GM21423 (cell line): ENCODE data around the gene EEPD1.
A peak's percentile ranks its signal among the peaks of the same experiment; 100 is the strongest.
"Not testable (repeated sequence)": the region's sequence is repeated elsewhere in the genome, so short reads cannot be mapped to it uniquely, and the experiment has no call there.

Experiments used
- ATAC-seq: cut with Tn5 transposase; IDR thresholded peaks from one replicate; pipeline ENCODE4 v1.9.1; 2021; ENCODE audit warnings: mild to moderate bottlenecking, moderate library complexity; ENCODE audit not compliant: unreplicated experiment

EEPD1 gene

DNA sequence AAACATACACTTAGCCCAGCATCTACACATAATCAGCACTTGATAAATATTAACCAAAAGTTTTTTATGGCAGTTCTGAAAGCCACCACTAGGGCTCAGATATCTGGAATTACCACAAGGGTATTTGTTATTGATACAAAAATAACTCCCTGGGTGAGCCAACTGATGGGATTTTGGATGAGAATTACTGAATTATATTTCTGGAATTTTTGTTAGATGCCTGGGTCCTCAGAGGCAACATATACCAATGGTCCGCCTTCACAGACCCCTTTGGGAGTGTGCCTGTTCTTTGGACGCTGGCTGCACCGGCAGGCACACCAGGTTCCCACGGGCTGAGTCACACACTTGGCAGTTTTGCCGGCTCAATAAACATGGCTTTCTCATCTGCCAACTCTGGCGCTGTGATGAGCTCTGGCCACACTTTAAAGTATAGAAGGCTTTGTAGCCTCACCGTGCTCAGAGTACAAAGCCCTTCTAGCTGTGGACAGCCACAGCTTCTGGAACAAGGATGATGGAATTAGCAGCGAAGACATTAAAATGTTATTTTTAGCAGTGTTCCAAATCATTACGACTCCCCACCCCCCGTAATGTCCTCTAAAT, 24.5 kb upstream of the EEPD1 start:
- ATAC-seq: no peak

DNA sequence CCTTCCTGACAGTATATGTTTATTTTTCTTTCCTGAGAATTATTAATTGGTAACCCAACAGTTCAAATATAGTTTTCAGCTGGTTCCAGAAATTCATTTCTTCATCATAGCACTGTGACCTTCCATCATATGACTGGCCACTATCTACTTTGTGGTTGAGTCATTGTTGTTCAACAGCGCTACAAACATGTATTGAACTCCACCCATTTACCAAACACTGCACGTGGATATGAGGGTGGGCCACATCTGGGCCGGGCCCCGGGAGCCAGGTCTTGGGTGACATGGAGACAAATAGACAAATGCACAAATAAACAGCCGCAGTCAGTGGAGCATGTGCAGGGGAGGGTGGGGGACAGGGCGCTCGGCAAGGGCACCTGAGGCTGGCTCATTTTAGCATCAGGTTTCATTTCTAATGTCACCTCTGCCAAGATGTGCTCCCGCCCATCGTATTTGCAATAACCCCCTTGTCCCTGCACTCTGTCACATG, 24.0 kb upstream of the EEPD1 start:
- no peak for ATAC-seq

DNA sequence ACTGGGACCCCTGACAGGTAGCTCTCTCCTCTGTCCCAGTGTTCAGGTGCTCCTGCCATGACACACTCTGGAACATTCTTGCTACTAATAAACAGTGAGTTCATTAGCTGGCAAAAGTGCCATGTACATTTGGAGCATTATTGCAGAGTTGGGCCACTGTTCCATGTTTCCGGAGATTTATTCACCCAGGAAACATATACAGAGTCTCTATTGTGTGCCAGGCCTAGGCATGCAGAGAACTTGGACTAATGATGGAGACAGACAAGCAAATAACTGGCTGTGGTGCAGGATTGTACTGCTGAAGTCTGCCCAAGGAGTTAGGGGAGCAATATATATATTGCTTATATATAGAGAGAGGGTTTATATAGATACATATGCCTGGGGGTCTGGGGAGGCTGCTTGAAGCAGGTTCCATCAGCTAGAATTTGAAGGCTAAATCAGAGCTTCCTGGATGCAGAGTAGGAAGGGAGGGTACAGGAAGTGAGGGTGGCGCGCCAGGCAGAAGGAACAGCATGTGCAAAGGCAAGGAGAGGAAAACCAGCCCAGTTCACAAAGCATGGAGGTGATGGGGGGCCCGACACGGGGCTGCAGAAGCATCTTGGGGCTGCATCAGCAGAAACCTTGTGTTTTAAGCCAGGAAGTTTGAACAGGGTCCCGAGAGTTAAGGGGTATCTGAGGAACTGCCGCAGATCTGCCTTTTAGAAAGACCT, 22.7 kb upstream of the EEPD1 start:
- no peak for ATAC-seq

DNA sequence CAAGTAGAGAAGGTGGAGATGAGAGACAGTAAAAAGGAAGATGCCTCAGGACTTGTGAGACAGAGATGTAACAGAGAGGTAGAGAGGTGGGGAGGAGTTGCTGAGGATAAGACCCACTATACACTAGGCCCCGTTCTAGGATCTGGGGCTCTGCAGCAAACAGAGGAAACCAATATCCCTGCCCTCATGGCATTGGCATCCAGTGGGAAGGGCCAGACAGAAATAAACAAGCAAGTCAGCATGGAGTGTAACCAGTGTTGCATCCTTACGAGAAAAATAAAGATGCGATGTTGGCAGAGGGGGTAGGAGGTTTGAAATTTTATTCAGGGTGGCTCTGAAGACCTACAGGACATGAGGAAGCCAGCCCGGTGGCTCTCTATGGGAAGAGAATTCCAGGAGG, 22.0 kb upstream of the EEPD1 start:
- ATAC-seq: no peak

DNA sequence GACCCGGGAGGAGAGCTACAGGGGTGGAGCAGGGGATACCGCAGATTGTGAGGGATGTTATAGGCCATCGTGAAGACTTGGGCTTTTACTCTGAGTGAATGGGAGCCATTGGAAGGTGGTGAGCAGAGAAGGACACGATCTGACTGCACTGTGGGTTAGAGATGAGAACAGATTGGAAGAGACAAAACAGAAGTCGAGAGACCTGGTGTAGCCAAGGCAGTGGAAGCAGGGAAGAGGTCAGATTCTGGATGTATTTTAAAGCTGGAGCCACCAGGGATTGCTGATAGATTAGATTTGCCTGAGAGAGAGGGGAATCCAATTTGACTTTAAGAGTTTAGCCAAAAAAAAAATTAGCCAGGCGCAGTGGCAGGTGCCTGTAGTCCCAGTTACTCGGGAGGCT, 21.6 kb upstream of the EEPD1 start:
- ATAC-seq: no peak

DNA sequence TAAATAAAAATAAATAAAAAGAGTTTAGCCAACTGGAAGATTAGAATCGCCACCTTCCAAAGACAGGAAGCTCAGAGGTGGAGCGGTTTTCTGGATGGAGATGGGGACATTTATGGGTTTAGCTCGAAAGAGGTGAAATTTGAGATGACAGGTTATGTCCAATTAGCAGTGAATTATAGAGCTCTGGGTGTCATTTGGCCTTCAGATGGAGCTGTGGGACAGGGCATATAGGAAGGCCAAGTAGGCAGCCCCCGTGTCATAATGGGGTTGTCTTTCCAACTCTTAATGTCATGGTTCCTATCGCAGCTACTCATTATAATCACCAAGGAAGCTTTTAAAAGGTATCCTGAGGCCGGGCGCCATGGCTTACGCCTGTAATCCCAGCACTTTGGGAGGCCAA, 21.0 kb upstream of the EEPD1 start:
- no peak for ATAC-seq

DNA sequence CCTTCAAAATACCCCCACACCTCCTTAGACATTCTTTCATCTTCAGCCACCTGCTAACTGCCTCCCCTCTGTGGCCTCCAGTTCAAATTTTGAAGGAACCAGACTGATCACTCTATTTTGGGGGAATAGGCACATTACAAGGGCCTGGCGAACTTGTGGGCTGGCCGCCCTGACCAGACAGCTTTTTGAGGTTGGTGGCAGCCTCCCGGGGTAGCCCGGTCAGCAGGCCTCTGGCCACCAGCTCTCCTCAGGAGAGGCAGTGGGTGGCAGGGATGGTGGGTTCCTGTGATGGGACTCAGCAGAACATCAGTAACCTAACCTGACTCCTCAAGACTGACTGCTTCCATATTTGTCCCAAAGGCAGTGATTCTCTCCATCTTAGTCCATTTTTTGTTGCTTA, 17.4 kb upstream of the EEPD1 start:
- ATAC-seq: no peak

DNA sequence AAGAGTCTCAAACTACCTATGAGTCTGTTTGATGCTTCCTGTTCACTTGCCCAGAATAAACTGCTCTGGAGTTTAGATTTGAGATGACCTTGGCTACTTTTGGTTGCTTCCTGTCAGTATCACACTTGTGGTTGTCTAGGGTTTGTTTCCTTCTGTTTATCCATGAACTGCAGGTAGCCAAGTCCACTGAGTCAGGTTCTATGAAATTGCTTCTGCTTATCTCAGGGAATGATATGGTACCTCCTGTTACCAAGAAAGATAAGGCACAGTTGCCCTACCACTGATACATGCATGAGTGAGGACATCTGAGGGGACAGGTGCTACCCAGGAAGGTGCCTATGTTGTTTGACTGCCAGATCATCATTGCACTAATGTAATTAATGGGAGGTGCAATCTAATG, 15.8 kb upstream of the EEPD1 start:
- ATAC-seq: no peak

DNA sequence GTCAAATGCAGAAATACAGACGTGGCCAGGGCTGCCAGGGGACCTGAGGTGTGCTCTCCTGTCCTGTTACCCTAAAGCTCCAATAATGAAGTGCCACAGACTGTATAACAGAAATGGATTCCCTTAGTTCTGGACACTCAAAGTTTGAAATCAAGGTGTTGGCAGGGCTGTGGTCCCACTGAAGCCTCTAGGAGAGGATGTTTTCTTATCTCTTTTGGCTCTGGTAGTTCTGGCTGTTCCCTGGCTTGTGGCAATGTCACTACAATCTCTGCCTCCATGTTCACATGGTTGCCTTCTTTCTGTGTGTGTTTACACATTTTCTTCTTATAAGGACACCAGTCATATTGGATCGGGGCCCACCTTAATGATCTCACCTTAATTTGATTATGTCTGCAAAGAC, 15.3 kb upstream of the EEPD1 start:
- no peak for ATAC-seq

DNA sequence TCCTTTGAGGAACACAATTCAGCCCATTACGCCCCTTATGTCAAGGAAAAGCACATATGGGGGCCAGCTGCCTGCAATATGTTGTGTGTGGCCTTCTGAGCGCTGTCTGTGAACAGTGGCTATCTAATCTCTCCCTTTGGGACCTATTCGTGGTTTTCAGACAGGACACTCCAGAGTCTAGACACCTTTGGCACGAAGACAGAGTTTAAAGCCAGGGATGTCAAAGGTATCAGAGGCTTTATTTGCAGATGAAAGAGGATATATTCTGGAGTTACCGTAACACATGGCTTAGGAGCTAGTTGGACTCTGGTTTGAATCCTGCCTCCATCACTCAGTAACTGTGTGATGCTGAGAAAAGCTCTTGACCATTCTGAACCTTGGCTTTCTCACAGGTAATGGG, 14.8 kb upstream of the EEPD1 start:
- no peak for ATAC-seq

DNA sequence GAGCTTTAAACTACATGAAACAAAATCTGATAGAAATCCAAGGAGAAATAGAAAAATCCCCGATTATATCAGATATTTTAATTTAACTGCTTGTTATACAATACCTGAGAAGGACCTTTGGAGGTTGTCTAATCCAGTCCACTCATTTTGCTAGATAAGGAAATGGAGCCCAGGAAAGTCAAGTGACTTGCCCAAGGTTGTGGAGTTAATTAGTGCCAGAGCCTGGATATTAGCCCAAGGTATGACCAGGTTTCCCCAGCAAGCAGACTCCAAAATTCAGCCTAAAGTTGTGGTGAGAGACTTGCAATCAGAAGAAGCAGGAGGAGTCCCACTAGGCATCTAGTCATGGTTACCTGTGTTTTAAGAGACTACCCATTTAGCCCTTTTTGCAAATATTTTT, 11.7 kb upstream of the EEPD1 start:
- ATAC-seq: no peak

DNA sequence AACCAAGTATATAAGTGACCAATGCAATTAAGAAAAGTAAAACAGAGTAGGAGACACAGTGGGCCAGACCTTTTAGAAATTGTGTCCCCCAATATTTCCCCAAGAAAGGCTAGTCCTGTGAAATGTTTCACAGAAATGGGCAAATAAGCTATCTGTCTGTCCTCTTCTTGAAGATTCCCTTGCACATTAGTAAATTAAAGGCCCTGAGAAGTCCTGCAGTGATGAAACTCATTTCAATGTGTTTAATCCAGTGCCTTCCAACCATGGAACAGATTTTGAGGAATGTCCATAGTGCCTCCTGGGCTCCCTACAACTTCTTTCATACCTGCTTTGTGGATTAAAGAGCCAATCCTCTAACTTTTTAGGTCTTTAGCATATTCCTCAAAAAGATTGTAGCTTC, 11.2 kb upstream of the EEPD1 start:
- ATAC-seq: no peak

DNA sequence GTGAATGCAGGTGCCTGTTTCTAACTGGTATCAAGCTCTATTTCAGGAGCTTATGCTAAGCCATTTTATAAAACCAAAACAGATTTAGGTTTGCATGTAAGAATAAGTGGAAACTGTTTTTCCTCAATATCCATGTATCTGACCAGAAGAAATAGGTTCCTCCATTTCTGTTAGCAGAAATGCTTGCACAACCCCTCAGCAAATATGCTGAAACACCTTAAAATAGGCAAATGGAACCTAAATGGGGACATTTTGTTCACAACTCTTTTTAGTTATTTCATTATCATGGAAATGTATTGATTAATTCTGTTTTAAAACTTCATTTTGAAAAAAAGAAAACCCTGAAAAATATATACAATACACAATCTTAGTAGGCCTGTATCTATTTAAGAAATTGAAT, 8.9 kb upstream of the EEPD1 start:
- ATAC-seq: no peak

DNA sequence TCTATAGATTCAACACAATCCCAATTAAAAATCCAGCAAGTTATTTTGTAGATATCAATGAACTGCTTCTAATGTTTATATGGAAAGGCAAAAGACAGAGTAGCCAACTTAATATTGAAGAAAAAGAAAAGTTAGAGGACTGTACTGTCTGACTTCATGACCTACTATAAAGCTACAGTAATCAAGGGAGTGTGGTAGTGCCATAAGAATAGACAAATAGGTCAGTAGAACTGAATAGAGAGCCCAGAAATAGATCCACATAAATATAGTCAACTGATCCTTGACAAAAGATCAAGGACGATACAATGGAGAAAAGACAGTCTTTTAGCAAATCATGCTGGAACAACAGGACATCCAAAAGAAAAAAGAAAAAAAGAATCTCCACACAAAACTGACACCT, 7.4 kb upstream of the EEPD1 start:
- ATAC-seq: no peak

DNA sequence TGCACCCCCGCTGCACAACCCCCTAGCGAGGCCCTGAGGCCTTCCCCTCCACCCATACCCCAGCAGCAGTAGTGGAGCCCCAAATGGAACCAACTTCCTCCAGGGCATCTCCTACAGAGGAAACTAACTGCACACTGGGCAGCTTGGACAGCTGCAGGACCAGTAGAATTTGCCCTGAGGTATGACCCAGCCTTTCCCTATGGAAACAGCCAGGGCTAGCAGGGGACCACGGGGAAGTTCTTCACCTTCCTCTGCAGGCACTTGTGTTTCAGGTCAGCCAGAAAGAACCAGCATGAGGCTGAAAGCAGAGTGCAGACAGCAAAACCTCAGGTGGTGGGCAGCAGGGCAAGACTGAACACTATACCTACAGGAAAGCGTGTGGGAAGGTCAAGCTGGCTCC, 5.7 kb upstream of the EEPD1 start:
- no peak for ATAC-seq

DNA sequence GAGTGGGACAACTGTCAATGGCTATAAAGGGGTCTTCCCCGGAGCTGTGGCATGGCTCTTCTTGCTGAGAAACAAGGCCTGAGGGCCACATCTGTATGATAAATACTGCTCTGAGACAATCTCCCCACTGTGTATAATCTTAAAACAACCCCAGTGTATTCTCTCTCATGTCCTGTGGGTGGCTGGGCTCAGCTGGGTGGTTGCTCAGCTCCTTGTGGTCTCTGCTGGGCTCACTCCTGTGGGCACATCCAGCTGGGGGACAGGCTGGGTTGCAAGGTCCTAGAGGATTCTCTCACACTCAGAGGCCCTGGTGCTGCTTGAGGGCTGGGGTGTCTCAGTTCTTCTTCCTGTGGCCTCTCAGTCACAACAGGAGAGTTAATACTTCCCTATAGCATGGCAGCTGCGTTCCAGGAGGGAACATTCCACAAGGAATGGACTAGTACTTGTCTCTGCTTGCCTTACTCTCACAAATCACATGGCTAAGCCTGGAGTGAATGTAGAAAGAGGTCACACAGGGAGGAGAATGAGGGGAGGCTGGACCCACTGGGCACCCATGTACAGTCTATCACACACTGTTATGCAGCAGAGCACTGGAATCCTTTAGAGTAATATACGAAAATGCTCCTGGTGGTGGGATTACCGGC, 4.5 kb upstream of the EEPD1 start:
- ATAC-seq: no peak

DNA sequence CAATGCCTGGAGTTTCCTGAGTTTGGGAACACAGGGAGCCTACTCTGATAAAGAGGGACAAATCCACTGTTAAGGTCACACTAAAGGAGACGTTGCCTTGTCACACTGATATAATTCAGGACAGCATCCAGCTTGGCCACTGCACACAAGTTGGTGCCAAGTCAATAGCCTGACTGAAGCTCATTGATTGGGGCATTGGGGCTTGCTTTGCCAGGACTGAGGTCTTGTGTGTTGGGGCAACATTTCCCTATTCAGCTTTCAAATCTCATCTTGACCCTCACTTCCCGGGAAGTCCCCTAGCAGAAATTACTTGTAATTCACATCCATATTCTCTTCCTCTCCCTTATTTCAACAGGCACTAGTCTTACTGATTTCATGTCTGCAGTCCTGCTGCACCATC, 3.8 kb upstream of the EEPD1 start:
- not testable (repeated sequence) for ATAC-seq

DNA sequence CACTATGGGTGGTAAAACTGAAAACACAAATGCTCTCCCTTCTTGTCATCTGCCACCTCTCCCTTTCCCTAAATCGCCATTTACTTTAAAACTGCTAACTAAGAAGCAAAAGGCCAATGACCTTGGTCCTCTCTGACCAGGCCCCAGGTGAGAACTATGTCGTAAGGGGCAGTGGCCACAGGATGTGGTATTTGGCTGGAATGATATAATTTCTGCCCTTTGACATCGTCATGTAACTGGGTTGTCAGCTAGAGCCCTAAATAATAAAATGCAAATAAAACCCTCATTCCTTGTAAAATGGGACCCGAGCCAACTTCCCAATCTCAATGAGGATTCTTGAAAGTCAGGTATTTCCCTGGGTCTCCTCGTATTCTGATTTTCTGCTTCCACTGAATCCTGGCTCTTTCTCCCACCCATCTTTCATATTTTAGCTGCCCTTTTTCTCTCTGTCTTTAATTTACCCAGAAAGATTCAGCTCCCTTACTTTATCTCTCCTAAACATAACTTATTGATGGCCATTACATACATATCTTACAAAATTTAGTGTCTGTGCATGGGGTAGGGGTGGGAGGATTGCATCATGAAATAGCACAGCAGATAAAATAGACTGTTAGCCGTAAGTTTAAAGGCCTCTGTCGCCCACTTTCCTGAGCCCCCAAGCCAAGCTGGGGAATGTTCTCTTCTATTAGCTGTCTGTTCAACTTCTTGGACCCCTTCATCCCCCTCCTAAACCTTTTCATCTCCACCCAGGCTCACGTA, 3.2 kb upstream of the EEPD1 start:
- no peak for ATAC-seq

DNA sequence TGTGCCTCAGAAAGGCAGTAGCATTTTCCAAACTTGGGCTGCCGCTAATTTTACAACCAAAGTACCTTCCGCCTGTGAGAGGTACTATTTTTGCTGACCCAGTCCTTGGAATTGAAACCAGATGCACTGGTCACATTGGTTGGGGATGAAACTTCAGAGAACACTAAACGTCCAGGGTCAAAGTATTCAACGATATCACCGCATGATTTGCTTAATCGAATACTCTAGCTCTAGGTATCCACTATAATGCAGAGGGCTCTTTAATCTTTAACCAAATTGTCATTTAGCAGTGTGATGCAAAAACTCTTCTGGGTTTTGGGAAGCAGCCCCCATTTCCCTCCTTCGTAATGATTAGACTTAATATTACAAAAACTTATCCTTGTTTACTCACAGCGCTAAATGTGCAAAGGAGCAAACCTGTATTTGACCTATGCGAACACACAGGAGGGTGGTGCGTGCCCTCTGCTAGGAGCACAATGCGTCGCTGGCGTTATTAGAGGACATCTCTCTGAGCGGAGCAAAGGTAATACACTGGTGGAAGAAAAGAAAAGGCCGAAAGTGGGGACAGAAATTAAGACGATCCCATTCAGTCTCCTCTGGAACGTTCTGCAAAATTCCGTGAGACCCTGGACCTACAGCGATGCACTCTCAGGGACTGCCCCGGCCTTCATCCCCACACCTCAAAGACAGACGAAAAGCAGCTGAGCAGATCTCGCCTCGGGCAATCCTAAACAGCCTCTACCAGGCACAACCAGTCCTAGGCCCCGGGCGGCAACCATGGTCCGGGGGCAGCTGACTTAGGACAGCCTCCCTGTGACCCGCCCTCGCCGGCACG, 916 bp upstream of the EEPD1 start:
- no peak for ATAC-seq

DNA sequence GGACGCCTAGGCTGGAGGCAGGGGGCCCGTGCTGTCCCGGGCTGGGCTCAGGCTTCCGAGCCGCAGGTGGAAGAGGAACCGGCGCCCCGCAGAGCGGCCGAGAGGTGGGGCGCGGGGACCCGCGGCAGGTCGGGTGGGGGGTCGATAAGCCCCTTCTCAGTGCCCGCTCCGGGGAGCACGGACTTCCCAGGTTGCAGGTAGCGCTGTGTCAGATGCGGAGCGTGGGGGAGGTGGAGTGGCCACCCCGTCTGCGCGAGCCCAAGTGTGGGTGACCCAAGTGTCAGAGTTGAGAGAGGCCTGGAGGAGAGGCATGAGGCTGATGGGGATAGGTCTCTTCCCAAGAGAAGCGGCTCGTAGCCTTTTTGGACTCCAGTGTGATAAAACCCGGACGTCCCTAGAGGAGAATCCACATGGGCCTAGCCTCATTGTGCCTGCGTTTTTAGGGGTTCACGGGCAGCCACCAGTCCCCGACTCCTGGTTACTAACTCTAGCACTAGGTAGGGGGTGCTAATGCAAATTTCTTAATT, 580 bp downstream of the EEPD1 start:
- peak; percentile 4 for ATAC-seq
